Cardiac muscle cell (in vitro differentiated cells and primary cell): ENCODE data around the gene LYZL1. TPM values are rescaled to one million over a fixed set of nuclear protein-coding genes. Genes with fewer than 3 reads are reported as not detected.

Experiments
- DNase-seq, 2 donors: peaks; one replicate each; pipeline versions ENCODE4 v3.0.0 to v3.0.0-alpha.2; 2010 to 2017; ENCODE audit warnings: low read depth in 1 of 2, low spot score in 1 of 2
- H3K27ac ChIP-seq: fragments of 200-600 bp; sonication (generic); 2 replicates; pipeline ENCODE4 v1.5.1; 2016
- H3K27me3 ChIP-seq: fragments of 200-600 bp; sonication (generic); 2 replicates; pipeline ENCODE4 v1.6.0; 2016; ENCODE audit warnings: control low read depth
- H3K36me3 ChIP-seq: fragments of 200-600 bp; sonication (generic); 2 replicates; pipeline ENCODE4 v1.5.1; 2016; ENCODE audit warnings: control low read depth
- H3K4me1 ChIP-seq: fragments of 200-600 bp; sonication (generic); 2 replicates; pipeline ENCODE4 v1.8.1; 2017; ENCODE audit warnings: low read depth, mild to moderate bottlenecking, mixed run types
- H3K4me3 ChIP-seq: fragments of 200-600 bp; sonication (generic); 2 replicates; pipeline ENCODE4 v1.5.1; 2016; ENCODE audit warnings: mild to moderate bottlenecking
- H3K9me3 ChIP-seq: fragments of 200-600 bp; sonication (generic); 2 replicates; pipeline ENCODE4 v1.5.1; 2017; ENCODE audit warnings: low read depth, mild to moderate bottlenecking, control low read depth
- polyA plus RNA-seq: library from polyadenylated mRNA; unstranded; fragments of >200 nt; fragmentation: Nextera tagmentation; extraction: Ambion mirVana; gene quantifications from 2 replicates; pipeline ENCODE4 v1.2.1, GENCODE V29; 2016
- total RNA-seq: library from RNA; depleted of rRNA; stranded (reverse); fragments of >200 nt; gene quantifications from 2 replicates; pipeline ENCODE4 v1.2.3, GENCODE V29; 2016
- TF ChIP-seq, protein P1 (sequence below): IDR thresholded peaks from 2 replicates; pipeline ENCODE4 v1.5.1; 2012; ENCODE audit warnings: low read depth, mild to moderate bottlenecking, low read length

LYZL1 gene
- total and polyA plus RNA-seq, 2 experiments from 2014 or later: 0.17 TPM; not detected in 1

DNA sequence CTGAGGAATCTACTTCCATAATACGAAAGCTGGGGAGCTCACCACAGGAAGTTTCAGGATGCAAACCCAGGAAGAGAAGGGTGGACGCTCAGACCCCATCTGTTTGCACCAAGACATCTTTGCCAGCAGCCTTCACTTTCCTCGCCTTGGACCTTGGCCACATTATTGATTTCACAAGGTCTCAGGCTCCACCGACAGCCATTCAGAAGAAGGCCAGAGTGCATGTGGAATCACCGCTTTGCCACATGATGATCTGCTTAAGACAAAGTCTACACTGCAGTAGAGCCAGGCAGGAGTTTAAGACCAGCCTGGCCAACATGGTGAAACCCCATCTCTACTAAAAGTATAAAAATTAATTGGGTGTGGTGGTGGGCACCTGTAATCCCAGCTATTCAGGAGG, 60.0 kb downstream of the LYZL1 start:
- no peak for DNase-seq
- TF ChIP-seq, protein P1, sequence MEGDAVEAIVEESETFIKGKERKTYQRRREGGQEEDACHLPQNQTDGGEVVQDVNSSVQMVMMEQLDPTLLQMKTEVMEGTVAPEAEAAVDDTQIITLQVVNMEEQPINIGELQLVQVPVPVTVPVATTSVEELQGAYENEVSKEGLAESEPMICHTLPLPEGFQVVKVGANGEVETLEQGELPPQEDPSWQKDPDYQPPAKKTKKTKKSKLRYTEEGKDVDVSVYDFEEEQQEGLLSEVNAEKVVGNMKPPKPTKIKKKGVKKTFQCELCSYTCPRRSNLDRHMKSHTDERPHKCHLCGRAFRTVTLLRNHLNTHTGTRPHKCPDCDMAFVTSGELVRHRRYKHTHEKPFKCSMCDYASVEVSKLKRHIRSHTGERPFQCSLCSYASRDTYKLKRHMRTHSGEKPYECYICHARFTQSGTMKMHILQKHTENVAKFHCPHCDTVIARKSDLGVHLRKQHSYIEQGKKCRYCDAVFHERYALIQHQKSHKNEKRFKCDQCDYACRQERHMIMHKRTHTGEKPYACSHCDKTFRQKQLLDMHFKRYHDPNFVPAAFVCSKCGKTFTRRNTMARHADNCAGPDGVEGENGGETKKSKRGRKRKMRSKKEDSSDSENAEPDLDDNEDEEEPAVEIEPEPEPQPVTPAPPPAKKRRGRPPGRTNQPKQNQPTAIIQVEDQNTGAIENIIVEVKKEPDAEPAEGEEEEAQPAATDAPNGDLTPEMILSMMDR: no peak
- H3K4me1 ChIP-seq: no peaks in the 10 kb centered on the region
- H3K4me3 ChIP-seq: no peak overlapping the region
- no peak overlapping the region for H3K27ac ChIP-seq
- no peaks in the 10 kb centered on the region for H3K27me3 ChIP-seq
- no peaks in the 10 kb centered on the region for H3K9me3 ChIP-seq
- H3K36me3 ChIP-seq: no peaks in the 10 kb centered on the region

- Histone ChIP-seq H3K4me3 (no peak overlapping the region), H3K36me3 (no peaks in the 10 kb centered on the region), H3K4me1 (peaks cover 5% of the 10 kb centered on the region), H3K27ac (no peak overlapping the region), H3K27me3 (no peaks in the 10 kb centered on the region), H3K9me3 (no peaks in the 10 kb centered on the region)
- TF ChIP-seq, protein P1: no peak
- DNase-seq: peak in 1 of 2 donors; percentile 38
Measured at GRCh38 chr10:29353305-29353704, 64.4 kb downstream of the LYZL1 start.

GRCh38 chr10:29353887-29354561, 65.2 kb downstream of the LYZL1 start:
- Histone ChIP-seq H3K9me3 (no peaks in the 10 kb centered on the region), H3K4me3 (no peak overlapping the region), H3K4me1 (peaks cover 12% of the 10 kb centered on the region), H3K27me3 (no peaks in the 10 kb centered on the region), H3K27ac (no peak overlapping the region), H3K36me3 (no peaks in the 10 kb centered on the region)
- TF ChIP-seq, protein P1: no peak
- DNase-seq: no peak

DNA sequence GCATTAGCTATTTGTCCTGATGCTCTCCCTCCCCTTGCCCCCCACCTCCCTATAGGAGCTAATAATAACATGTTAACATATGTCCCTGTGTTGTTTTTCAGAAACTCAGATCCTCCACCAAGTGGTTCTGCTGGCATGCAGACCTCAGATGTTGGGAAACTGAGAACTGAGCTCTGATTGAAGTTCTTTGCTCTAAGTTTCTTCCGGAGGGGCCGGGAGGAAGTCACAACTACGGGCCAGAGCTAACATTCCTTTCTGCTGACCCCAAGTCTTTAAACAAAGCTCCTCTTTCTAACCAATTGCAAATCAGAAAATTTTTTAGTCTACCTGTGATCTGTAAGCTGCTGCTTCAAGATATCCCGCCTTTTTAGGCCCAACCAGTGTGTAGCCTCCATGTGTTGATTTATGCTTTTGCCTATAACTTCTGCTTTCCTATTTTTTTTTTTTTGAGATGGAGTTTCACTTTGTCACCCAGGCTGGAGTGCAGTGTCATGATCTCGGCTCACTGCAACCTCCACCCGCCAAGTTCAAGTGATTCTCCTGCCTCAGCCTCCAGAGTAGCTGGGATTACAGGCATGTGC, 66.6 kb downstream of the LYZL1 start:
- no peaks in the 10 kb centered on the region for H3K27me3 ChIP-seq
- no peaks in the 10 kb centered on the region for H3K9me3 ChIP-seq
- DNase-seq: no peak
- no peak overlapping the region for H3K4me3 ChIP-seq
- peaks cover 15% of the 10 kb centered on the region for H3K4me1 ChIP-seq
- H3K27ac ChIP-seq: no peak overlapping the region
- H3K36me3 ChIP-seq: no peaks in the 10 kb centered on the region
- TF ChIP-seq, protein P1: no peak

GRCh38 chr10:29356931-29357330, 68.1 kb downstream of the LYZL1 start:
- H3K4me1 ChIP-seq: peaks cover 15% of the 10 kb centered on the region
- no peaks in the 10 kb centered on the region for H3K9me3 ChIP-seq
- no peaks in the 10 kb centered on the region for H3K36me3 ChIP-seq
- no peaks in the 10 kb centered on the region for H3K27me3 ChIP-seq
- TF ChIP-seq, protein P1: no peak
- DNase-seq: no peak
- no peak overlapping the region for H3K4me3 ChIP-seq
- H3K27ac ChIP-seq: no peak overlapping the region
